Measurements from ENCODE around the gene SORT1. TPM values are rescaled to one million over a fixed set of nuclear protein-coding genes. Genes with fewer than 3 reads are reported as not detected.

SORT1 gene
- total and polyA plus RNA-seq, 2 of the 8 experiments (the other 6 are each of a cell fraction or from before 2014, with no cell fraction given), result 18.7 to 69.6 TPM

DNA sequence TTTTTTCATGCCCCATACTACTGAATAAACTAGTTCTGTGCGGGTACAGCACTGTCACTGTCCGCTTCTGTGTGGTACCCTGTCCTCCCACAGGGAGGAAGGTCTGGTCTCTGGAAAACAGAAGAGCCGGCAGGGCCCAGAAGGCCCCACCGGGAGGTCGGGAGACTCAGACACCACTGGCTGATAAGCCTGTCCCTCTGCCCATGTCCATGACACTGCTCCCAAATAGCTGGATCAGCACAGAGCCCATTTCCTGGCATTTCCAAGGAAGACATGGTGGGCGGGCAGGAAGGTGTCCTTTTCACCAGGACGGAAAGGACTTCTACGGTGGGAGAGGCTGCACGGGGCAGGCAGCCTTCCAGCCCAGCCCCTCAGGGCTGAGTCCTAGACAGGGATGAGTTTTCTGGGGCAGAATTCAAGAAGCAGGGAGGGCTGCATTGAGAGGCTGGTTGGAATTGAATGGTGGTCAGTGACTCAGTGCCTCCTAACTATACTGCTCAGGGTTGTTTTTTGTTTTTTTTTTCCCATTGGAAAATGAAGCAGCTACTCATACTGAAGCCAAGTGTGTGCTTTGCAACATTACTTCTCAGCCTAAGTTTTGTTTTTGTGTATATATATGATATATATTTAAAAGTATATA lies 121.9 kb downstream of the SORT1 start (continued):
- TF ChIP-seq, protein P1, sequence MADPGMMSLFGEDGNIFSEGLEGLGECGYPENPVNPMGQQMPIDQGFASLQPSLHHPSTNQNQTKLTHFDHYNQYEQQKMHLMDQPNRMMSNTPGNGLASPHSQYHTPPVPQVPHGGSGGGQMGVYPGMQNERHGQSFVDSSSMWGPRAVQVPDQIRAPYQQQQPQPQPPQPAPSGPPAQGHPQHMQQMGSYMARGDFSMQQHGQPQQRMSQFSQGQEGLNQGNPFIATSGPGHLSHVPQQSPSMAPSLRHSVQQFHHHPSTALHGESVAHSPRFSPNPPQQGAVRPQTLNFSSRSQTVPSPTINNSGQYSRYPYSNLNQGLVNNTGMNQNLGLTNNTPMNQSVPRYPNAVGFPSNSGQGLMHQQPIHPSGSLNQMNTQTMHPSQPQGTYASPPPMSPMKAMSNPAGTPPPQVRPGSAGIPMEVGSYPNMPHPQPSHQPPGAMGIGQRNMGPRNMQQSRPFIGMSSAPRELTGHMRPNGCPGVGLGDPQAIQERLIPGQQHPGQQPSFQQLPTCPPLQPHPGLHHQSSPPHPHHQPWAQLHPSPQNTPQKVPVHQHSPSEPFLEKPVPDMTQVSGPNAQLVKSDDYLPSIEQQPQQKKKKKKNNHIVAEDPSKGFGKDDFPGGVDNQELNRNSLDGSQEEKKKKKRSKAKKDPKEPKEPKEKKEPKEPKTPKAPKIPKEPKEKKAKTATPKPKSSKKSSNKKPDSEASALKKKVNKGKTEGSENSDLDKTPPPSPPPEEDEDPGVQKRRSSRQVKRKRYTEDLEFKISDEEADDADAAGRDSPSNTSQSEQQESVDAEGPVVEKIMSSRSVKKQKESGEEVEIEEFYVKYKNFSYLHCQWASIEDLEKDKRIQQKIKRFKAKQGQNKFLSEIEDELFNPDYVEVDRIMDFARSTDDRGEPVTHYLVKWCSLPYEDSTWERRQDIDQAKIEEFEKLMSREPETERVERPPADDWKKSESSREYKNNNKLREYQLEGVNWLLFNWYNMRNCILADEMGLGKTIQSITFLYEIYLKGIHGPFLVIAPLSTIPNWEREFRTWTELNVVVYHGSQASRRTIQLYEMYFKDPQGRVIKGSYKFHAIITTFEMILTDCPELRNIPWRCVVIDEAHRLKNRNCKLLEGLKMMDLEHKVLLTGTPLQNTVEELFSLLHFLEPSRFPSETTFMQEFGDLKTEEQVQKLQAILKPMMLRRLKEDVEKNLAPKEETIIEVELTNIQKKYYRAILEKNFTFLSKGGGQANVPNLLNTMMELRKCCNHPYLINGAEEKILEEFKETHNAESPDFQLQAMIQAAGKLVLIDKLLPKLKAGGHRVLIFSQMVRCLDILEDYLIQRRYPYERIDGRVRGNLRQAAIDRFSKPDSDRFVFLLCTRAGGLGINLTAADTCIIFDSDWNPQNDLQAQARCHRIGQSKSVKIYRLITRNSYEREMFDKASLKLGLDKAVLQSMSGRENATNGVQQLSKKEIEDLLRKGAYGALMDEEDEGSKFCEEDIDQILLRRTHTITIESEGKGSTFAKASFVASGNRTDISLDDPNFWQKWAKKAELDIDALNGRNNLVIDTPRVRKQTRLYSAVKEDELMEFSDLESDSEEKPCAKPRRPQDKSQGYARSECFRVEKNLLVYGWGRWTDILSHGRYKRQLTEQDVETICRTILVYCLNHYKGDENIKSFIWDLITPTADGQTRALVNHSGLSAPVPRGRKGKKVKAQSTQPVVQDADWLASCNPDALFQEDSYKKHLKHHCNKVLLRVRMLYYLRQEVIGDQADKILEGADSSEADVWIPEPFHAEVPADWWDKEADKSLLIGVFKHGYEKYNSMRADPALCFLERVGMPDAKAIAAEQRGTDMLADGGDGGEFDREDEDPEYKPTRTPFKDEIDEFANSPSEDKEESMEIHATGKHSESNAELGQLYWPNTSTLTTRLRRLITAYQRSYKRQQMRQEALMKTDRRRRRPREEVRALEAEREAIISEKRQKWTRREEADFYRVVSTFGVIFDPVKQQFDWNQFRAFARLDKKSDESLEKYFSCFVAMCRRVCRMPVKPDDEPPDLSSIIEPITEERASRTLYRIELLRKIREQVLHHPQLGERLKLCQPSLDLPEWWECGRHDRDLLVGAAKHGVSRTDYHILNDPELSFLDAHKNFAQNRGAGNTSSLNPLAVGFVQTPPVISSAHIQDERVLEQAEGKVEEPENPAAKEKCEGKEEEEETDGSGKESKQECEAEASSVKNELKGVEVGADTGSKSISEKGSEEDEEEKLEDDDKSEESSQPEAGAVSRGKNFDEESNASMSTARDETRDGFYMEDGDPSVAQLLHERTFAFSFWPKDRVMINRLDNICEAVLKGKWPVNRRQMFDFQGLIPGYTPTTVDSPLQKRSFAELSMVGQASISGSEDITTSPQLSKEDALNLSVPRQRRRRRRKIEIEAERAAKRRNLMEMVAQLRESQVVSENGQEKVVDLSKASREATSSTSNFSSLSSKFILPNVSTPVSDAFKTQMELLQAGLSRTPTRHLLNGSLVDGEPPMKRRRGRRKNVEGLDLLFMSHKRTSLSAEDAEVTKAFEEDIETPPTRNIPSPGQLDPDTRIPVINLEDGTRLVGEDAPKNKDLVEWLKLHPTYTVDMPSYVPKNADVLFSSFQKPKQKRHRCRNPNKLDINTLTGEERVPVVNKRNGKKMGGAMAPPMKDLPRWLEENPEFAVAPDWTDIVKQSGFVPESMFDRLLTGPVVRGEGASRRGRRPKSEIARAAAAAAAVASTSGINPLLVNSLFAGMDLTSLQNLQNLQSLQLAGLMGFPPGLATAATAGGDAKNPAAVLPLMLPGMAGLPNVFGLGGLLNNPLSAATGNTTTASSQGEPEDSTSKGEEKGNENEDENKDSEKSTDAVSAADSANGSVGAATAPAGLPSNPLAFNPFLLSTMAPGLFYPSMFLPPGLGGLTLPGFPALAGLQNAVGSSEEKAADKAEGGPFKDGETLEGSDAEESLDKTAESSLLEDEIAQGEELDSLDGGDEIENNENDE (IDR thresholded peaks at IDR 0.05; ENCODE audit: insufficient replicate concordance, low read length), result no peak
- TF ChIP-seq, protein P2, sequence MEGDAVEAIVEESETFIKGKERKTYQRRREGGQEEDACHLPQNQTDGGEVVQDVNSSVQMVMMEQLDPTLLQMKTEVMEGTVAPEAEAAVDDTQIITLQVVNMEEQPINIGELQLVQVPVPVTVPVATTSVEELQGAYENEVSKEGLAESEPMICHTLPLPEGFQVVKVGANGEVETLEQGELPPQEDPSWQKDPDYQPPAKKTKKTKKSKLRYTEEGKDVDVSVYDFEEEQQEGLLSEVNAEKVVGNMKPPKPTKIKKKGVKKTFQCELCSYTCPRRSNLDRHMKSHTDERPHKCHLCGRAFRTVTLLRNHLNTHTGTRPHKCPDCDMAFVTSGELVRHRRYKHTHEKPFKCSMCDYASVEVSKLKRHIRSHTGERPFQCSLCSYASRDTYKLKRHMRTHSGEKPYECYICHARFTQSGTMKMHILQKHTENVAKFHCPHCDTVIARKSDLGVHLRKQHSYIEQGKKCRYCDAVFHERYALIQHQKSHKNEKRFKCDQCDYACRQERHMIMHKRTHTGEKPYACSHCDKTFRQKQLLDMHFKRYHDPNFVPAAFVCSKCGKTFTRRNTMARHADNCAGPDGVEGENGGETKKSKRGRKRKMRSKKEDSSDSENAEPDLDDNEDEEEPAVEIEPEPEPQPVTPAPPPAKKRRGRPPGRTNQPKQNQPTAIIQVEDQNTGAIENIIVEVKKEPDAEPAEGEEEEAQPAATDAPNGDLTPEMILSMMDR (IDR thresholded peaks at IDR 0.05; ENCODE audit: control extremely low read depth in 1 of 3, insufficient read depth in 1 of 3, low read depth in 1 of 3, low read length in 3 of 3), result no peak
- no peak for TF ChIP-seq POU5F1 (IDR thresholded peaks at IDR 0.05; ENCODE audit: low read depth, low read length)
- TF ChIP-seq EP300 (IDR thresholded peaks at IDR 0.05; ENCODE audit: borderline replicate concordance in 1 of 2, low read depth in 2 of 2, low read length in 2 of 2), result no peak
- no peak for TF ChIP-seq CTBP2 (IDR thresholded peaks at IDR 0.05; ENCODE audit: borderline replicate concordance, insufficient read depth, insufficient read length, low read length)
